NCI-H2171 treated with DMSO at 0.1 percent for 48 hours (cell line): ENCODE results near the gene TNFRSF12A.

Experiments
- DNase-seq: peaks from one replicate; lab custom pipeline; 2025; lab: John Stamatoyannopoulos, UW

TNFRSF12A gene

GRCh38 chr16:3026609-3027488 lies 6.7 kb downstream of the TNFRSF12A start:
- no peak for DNase-seq

DNA sequence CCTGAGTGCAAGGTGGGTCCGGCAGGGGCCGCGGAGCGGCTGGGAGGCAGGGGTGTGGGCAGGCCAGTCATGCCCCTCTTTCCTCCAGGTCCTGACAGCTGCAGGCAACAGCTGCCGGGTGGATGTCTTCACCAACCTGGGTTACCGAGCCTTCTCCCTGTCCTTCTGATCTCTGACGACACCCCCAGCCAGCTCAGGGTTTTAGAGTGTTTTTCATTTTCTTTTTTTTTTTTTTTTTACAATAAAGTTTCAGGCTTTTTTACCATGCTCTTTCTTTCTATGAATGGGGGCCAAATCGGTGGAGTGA lies 7.3 kb downstream of the TNFRSF12A start:
- DNase-seq, result no peak

- DNase-seq, result peak; percentile 88
Observed at GRCh38 chr16:3027983-3028715, 8.0 kb downstream of the TNFRSF12A start.

DNA sequence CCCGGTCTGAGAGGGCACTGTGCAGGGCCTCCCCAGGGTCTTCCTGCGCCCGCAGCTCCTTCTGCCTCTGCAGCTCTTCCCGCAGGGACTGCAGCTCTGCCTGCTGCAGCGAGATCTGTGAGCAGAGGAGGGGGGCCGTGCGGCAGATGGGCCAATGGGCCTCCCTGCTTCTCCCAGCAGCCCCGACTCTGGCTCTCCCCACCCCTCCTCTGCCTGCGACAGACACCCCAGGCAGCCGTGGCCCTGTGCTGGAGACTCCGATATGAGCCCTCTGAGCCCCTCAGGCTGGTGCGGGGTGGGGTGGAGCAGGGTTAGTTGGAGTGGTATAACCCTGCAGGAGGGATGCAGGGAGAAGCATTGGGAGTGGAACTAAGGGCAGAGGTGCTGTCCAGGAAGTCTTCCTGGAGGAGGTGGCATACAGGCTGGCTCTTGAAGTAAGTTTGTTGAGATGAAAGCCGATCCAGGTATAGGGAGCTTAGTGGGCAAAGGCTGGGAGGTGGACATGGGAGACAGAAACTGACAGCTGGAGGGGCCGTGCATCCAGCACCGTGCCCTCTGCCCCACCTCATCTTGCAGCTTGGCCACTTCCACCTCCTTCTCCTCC lies 8.7 kb downstream of the TNFRSF12A start:
- peak; percentile 76 for DNase-seq

DNA sequence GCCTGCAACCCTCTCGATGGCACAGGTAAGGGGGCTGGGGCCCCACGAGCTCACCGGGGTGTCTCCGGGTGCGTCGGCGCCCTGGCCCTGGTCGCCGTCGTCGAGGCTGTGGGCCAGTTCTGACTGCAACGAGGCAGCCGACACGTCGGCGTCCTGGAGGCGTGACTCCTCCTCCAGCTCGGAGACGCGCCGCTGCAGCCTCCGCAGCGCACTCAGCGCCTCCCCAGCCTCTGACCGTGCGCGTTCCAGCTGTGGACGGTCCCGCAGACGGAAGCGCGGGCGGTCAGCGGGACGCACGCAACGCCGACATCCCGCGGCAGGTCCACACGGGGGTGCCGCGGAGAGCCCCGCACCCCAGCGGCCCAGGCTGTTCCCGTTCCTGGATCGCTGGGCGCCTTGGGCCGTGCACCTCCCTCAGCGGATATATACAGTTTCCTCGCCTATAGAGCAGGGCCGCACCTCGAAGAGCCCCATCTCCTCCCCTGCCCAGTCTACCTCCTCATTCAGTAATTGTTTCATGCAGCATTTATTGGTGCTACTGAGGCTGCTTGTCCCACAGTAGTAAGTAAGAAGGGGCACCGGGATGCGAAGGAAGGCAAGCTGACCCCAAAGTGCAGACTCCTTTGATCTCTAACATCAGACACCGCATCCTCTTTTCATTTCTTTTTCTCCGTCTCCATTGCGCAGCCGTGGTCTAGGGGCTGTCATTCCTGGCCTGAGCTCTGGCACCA lies 9.5 kb downstream of the TNFRSF12A start:
- no peak for DNase-seq

- no peak for DNase-seq
Observed at GRCh38 chr16:3030222-3031212, 10.3 kb downstream of the TNFRSF12A start.

DNA sequence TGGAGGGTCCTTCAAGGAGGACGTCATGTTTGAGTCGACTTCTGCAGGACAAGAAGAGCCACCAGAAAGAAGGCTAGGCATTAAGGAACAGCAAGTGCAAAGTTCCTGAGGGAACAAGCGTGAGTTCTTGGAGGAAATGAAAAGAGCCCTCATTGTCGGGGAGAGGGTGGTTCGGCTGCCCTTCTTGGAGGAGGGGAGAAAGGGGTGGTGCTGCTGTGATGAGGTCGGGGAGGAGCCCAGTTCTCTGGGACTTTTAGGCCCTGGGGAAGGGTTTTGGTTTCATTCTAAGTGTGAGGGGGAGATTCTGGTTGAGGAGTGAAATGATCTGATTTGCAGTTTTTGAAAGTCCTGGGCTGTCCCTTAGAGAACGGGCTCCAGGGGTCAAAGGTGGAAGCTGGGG lies 12.5 kb downstream of the TNFRSF12A start:
- no peak for DNase-seq

GRCh38 chr16:3035289-3035971 lies 15.3 kb downstream of the TNFRSF12A start:
- peak; percentile 66 for DNase-seq

DNA sequence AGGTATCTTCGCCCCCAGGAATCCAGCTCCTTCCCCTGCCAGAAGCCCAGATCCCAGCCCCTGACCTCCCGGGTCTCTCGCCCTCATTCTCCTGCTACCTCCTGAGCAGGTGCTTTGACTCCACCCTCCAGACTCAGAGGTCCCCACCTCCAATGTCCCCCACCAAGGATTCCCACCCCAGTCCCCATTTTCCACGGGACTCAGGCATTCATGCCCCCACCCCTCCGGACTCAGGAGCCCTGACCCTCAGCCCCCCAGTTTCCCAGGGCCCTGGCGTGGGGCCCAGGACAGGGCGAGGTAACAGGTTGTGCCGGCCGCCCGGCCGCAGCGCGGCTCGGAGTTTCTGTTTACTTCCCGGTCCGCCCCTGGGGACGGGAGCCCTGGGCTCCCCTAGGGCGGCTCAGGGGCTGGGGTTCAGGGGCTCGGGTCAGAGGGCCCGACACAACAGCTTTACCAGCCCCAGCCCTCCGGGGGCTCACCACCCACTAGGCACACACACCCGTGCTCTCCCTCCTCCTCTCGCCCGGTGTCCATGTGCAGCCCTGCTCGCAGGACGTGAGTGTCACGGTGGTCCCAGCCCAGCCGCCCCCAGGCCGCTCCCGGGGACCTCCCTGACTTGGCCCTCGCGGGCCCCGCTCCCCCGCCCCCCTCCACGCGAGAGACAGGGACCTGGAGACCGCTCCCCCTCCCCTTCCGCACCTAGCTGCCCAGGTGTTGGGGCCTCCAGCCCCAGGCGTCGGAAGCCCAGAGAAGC lies 16.0 kb downstream of the TNFRSF12A start:
- DNase-seq, result no peak

GRCh38 chr16:3036726-3037315 lies 16.7 kb downstream of the TNFRSF12A start, which contains the start of gene BICDL2:
Gene BICDL2, minus strand, starts transcription at chr16:3036944. Its CDS starts 1,448 bp downstream, at chr16:3035496.
- DNase-seq, result no peak

DNA sequence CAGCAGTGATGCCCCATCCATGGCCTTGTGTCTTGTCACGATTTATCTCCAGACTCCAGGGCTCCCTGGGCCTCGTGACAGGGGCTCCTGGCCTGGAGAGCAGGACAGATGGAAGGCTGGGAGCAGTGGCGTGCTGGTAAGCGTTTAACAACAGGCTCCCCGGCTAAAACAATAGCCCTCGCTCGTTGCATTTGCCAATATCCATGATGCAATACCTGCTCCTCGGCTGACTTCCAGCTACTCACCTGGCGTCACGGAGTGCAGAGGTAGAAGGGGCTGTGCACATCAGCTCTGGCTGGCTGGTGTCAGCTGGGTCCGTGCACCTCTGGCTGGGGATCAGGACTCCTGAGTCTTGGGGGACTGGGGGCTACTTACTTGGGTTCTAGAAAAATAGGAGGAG lies 18.1 kb downstream of the TNFRSF12A start:
- DNase-seq, result peak; percentile 62

- no peak for DNase-seq
Observed at GRCh38 chr16:3038896-3039295, 18.7 kb downstream of the TNFRSF12A start.

DNA sequence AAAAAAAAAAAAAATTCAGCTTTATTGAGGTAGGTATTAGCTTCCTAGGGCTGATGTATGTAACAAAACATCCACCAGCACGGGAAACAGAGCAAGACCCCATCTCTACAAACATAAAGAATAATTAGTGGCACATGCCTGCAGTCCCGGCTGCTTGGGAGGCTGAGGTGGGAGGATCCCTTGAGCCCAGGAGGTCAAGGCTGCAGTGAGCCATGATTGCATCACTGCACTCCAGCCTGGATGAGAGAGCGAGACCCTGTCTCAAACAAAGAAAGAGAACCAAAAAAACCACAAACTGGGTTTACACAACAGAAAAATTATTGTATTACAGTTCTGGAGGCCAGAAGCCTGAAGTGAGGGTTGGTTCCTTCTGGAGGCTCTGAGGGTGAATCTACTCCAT lies 22.2 kb downstream of the TNFRSF12A start:
- no peak for DNase-seq

GRCh38 chr16:3044708-3045107 lies 24.5 kb downstream of the TNFRSF12A start:
- no peak for DNase-seq

DNA sequence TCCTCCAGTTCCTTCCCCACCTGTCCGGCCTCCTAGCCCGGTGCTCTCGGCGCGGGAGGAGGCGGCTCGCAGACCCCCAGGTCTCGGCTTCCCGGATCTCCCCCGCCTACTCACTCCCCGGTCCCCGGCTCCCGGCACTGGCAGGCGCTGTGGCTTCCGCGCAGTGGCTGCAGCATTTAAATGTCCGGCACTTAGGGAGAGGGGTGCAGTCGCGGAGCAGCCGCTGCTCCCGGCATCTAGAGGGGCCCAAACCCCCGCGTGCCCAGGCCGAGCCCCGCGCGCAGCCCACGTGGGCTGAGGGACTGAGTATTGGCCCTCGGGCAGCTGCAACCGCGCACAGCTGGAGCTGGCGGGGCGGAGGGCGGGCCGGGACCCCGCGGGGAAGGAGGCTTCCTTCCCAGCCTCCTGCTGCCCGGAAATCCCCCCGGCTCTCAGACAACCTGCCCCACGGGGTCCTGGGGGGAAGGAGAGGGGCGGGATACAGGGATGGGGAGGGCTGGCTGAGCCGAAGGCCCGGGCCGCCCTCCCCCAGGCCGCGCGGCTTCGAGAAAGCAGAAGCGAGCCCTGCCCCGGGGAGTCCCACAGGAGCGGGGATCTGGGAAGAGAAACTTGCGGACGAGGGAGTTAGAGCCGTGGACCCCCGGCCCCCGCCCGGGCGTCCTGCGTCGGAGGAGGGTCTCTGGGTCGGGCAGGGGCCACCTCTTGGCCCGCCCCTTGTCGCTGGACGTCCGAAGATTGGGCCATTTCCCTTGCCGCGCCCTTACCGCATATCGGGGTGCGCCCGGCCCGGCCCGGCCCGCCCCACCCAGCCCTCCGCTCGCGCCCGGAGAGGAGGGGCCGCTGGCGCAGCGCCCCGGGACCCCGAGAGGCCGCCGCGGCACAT lies 25.8 kb downstream of the TNFRSF12A start, which contains the start of gene MMP25:
Gene MMP25 (plus strand): TSS at position 804 of the 883 bp plus-strand sequence. CDS start 357 bp downstream, outside the sequence.
- no peak for DNase-seq

- DNase-seq, result no peak
Observed at GRCh38 chr16:3046641-3047386, 26.6 kb downstream of the TNFRSF12A start.

DNA sequence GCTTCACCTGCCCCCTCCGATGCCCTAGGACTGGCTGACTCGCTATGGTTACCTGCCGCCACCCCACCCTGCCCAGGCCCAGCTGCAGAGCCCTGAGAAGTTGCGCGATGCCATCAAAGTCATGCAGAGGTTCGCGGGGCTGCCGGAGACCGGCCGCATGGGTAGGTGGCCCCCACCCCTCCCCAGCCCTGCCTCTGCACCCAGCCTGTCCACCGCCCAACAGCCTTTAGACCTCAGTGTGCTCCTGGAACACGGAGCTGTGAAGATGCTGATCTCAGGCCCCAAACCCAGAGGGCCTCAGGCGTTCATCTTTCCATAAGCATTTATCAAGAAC lies 27.2 kb downstream of the TNFRSF12A start:
- DNase-seq, result no peak
